HG02623 (cell line): ENCODE measurements around the gene HMCN1.
"Not testable (repeated sequence)": the region's sequence is repeated elsewhere in the genome, so short reads cannot be mapped to it uniquely, and the experiment has no call there.

Experiments used
- ATAC-seq: cut with Tn5 transposase; IDR thresholded peaks from one replicate; pipeline ENCODE4 v1.9.1; 2021; ENCODE audit warnings: moderate library complexity; ENCODE audit not compliant: unreplicated experiment

HMCN1 gene

GRCh38 chr1:186125511-186125910 is 391.3 kb downstream of the HMCN1 start:
- no peak for ATAC-seq

- no peak for ATAC-seq
These were observed 395.6 kb downstream of the HMCN1 start for GRCh38 chr1:186129758-186130157.

GRCh38 chr1:186139115-186139514 is 404.9 kb downstream of the HMCN1 start:
- no peak for ATAC-seq

- no peak for ATAC-seq
These were observed 405.5 kb downstream of the HMCN1 start for GRCh38 chr1:186139701-186140100.

- no peak for ATAC-seq
These were observed 408.0 kb downstream of the HMCN1 start for GRCh38 chr1:186142159-186142558.

GRCh38 chr1:186142916-186143315 is 408.7 kb downstream of the HMCN1 start:
- ATAC-seq, result no peak

GRCh38 chr1:186143481-186143880 is 409.3 kb downstream of the HMCN1 start:
- no peak for ATAC-seq

GRCh38 chr1:186144505-186144904 is 410.3 kb downstream of the HMCN1 start:
- no peak for ATAC-seq

- no peak for ATAC-seq
These were observed 412.8 kb downstream of the HMCN1 start for GRCh38 chr1:186146974-186147373.

GRCh38 chr1:186149591-186149990 is 415.4 kb downstream of the HMCN1 start:
- ATAC-seq, result no peak

- ATAC-seq, result no peak
These were observed 418.0 kb downstream of the HMCN1 start for GRCh38 chr1:186152227-186152619.

GRCh38 chr1:186152620-186153239 is 418.5 kb downstream of the HMCN1 start:
- no peak for ATAC-seq

- ATAC-seq, result no peak
These were observed 420.5 kb downstream of the HMCN1 start for GRCh38 chr1:186154651-186155050.

- no peak for ATAC-seq
These were observed 421.4 kb downstream of the HMCN1 start for GRCh38 chr1:186155594-186155993.

GRCh38 chr1:186162895-186163294 is 428.7 kb downstream of the HMCN1 start:
- ATAC-seq, result not testable (repeated sequence)

GRCh38 chr1:186164773-186165172 is 430.6 kb downstream of the HMCN1 start:
- no peak for ATAC-seq

- ATAC-seq, result no peak
These were observed 431.1 kb downstream of the HMCN1 start for GRCh38 chr1:186165303-186165702.

GRCh38 chr1:186167096-186167668 is 433.0 kb downstream of the HMCN1 start:
- no peak for ATAC-seq

GRCh38 chr1:186175588-186175987 is 441.4 kb downstream of the HMCN1 start:
- ATAC-seq, result no peak

GRCh38 chr1:186178426-186179043 is 444.3 kb downstream of the HMCN1 start:
- no peak for ATAC-seq

- ATAC-seq, result no peak
These were observed 445.0 kb downstream of the HMCN1 start for GRCh38 chr1:186179231-186179630.

GRCh38 chr1:186183219-186183618 is 449.0 kb downstream of the HMCN1 start:
- peak; percentile 58 for ATAC-seq
